IPS-18a (cell line): ENCODE results near the gene ZNF148.
"Not testable (repeated sequence)": the region's sequence is repeated elsewhere in the genome, so short reads cannot be mapped to it uniquely, and the experiment has no call there.

Source experiments
- H3K27ac ChIP-seq: one replicate; pipeline ENCODE4 v1.5.1; 2013; ENCODE audit warnings: low read length
- H3K27me3 ChIP-seq: one replicate; pipeline ENCODE4 v1.6.1; 2013; ENCODE audit warnings: mild to moderate bottlenecking, low read length; ENCODE audit not compliant: control insufficient read depth, insufficient read depth
- H3K36me3 ChIP-seq: one replicate; pipeline ENCODE4 v1.6.1; 2013; ENCODE audit warnings: low read depth, low read length; ENCODE audit not compliant: control insufficient read depth
- H3K4me1 ChIP-seq: one replicate; pipeline ENCODE4 v1.6.1; 2013; ENCODE audit warnings: low read depth, low read length; ENCODE audit not compliant: control insufficient read depth
- H3K4me3 ChIP-seq: one replicate; pipeline ENCODE4 v1.5.1; 2013; ENCODE audit warnings: low read length
- H3K9ac ChIP-seq: one replicate; pipeline ENCODE4 v1.6.1; 2013; ENCODE audit warnings: mild to moderate bottlenecking, low read length, moderate library complexity
- H3K9me3 ChIP-seq: one replicate; pipeline ENCODE4 v1.6.1; 2013; ENCODE audit warnings: low read depth, low read length; ENCODE audit not compliant: control insufficient read depth

Gene ZNF148, protein sequence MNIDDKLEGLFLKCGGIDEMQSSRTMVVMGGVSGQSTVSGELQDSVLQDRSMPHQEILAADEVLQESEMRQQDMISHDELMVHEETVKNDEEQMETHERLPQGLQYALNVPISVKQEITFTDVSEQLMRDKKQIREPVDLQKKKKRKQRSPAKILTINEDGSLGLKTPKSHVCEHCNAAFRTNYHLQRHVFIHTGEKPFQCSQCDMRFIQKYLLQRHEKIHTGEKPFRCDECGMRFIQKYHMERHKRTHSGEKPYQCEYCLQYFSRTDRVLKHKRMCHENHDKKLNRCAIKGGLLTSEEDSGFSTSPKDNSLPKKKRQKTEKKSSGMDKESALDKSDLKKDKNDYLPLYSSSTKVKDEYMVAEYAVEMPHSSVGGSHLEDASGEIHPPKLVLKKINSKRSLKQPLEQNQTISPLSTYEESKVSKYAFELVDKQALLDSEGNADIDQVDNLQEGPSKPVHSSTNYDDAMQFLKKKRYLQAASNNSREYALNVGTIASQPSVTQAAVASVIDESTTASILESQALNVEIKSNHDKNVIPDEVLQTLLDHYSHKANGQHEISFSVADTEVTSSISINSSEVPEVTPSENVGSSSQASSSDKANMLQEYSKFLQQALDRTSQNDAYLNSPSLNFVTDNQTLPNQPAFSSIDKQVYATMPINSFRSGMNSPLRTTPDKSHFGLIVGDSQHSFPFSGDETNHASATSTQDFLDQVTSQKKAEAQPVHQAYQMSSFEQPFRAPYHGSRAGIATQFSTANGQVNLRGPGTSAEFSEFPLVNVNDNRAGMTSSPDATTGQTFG

DNA sequence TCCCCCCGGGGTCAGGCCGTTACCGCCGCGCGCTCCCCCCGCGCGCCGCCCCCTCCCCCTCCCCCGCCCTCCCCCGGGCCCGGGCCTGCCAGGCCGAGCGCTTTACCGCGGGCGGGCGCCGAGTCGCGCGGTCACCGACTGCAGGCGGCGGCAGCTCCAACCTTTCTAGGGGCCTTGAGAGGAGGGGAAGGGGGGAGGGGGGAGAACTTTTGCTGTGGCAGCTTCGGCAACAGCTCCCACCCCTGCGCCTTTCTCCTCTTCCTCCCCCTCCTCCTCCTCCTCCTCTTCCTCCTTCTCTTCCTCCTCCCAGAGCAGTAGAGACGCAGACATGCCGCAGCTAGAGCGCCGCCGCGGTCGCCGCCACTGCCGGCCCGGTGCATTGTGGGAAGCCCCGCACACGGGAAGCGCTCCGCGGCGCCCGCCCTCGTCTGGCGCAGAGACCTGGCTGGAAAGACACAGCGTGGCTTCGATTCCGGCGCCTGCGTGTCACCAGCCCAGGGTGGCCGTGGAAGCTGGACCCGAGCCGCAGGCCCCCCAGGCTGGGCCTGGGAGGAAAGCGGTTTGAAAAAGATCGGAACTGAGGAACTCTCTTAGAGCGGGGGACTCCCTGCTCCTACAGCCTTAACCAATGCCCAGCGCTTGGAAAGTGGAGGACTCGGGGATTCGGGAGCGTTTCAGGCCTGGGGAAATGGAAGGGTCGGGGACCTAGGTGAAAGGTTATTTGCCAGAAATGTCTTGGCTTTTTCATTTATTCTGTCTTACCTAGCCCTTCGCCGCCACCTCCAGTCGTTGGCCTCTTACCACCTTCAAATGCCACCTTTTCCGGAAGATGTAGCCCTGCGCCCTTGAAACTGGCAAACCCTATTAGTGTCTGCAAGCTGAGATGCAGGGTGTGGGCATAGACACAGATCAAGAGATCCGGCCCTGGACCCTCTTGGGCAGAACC is at the start of gene ZNF148:
Gene ZNF148, minus strand, starts transcription at position 330 of the 946 bp plus-strand sequence. CDS start 61,685 bp downstream, outside the sequence.
- Histone ChIP-seq H3K27ac (peak within 1 kb of the TSS; percentile 59), H3K36me3 (no peaks in the 10 kb centered on the region), H3K9me3 (no peaks in the 10 kb centered on the region), H3K4me3 (peak within 1 kb of the TSS; percentile 84), H3K4me1 (peaks cover 11% of the 10 kb centered on the region), H3K27me3 (no peaks in the 10 kb centered on the region), H3K9ac (peak within 1 kb of the TSS; percentile 83)

DNA sequence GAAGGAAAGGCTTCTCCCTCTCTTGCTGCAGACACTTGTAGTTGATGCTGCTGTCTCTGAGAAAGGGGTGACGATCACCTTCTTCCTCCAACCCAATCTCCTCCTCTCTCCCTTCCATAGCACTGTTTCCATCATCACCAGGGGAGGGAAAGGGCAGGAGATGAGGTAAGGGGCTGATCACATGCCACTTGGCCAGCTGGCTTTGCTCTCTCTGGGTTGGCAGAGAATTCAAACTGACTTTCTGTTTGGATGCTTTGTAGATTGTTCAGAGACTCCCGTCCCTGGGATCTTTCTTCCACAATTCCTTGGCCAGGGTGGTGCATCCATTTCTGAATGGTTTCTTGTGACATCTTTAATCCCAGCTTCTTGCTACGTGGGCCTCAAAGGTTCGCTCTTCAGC is 43.2 kb upstream of the ZNF148 start:
- H3K36me3 ChIP-seq: no peaks in the 10 kb centered on the region
- no peak overlapping the region for H3K9ac ChIP-seq
- no peaks in the 10 kb centered on the region for H3K9me3 ChIP-seq
- H3K27me3 ChIP-seq: no peaks in the 10 kb centered on the region
- H3K27ac ChIP-seq: no peak overlapping the region
- H3K4me3 ChIP-seq: no peak overlapping the region
- no peaks in the 10 kb centered on the region for H3K4me1 ChIP-seq

DNA sequence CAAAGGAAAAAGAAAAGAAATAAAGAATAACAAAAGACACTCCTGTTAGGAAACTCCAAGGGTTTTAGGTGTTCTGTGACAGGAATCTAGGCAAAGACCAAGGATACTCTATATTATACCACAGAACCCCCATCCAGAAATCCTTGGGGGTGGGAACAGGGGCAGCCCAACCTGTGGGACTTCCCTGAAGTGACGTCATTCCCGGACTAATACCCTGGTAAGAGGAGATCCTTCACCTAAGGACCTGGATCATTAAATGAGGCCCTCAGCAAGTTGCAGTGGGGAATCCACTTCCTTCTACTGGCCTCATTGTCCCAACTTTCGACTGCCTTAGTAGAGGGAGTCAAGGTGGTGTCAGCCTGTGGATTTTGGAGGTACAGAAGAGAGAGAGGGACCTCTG is 41.1 kb upstream of the ZNF148 start:
- Histone ChIP-seq H3K4me1 (no peaks in the 10 kb centered on the region), H3K4me3 (no peak overlapping the region), H3K9ac (no peak overlapping the region), H3K27ac (no peak overlapping the region), H3K9me3 (no peaks in the 10 kb centered on the region), H3K27me3 (no peaks in the 10 kb centered on the region), H3K36me3 (no peaks in the 10 kb centered on the region)

DNA sequence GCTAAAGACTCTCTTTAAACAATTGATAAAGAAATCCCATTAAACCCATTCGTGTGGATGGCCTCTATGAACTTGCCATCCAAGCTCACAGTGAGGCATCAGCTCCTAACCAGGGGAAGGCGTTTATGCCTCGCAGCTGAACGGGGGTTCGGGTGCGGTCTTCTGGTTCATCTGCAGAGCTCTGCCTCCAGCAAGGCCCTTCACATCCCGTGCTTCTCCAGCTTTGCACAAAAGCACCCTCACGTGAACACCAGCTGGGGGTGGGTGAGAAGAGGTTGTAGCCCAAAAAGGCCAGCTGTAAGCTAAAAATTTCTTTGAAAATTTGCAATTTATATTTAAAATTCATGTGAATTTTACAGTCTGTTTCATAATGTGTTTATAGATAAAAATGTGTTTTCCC is 39.5 kb upstream of the ZNF148 start:
- H3K36me3 ChIP-seq: no peaks in the 10 kb centered on the region
- no peaks in the 10 kb centered on the region for H3K4me1 ChIP-seq
- H3K9me3 ChIP-seq: no peaks in the 10 kb centered on the region
- no peaks in the 10 kb centered on the region for H3K27me3 ChIP-seq
- no peak overlapping the region for H3K4me3 ChIP-seq
- H3K9ac ChIP-seq: no peak overlapping the region
- no peak overlapping the region for H3K27ac ChIP-seq

DNA sequence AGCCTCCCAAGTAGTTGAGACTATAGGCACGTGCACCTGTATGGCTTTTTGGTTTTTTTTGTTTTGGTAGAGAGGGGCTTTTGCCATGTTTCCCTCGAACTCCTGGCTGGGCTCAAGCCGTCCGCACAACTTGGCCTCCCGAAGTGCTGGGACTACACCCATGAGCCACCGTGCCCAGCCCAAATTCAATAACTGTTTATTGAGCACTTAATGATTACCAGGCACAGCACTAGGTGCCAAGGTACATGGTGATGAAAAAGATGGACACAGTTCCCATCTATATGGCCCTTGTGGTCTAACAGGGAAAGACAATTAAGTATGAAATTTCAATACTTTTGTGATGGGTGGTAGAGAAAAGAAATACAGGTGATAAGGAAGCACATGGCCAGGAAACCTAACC is 35.8 kb upstream of the ZNF148 start:
- Histone ChIP-seq H3K27me3 (no peaks in the 10 kb centered on the region), H3K36me3 (no peaks in the 10 kb centered on the region), H3K9me3 (no peaks in the 10 kb centered on the region), H3K4me1 (no peaks in the 10 kb centered on the region), H3K27ac (no peak overlapping the region), H3K4me3 (no peak overlapping the region), H3K9ac (no peak overlapping the region)

DNA sequence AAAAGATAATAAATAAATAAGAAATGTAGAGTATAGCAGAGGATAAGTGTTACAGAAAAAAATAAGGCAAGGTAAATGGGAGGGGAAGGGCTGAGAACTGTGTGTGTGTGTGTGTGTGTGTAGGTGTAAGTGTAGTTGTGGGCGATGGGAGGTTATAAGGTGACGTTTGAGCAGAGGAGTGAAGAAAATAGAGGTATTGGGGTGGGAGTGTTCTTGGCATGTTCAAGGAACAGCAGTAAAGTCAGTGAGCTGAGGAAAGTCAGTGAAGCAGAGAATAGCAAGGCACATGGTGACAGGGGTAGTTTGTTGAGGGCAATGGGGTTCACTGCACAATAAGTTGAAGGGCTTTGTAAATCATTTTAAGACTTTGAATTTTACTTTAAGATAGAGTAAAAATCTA is 30.9 kb upstream of the ZNF148 start:
- no peaks in the 10 kb centered on the region for H3K36me3 ChIP-seq
- no peaks in the 10 kb centered on the region for H3K27me3 ChIP-seq
- H3K4me3 ChIP-seq: no peak overlapping the region
- no peak overlapping the region for H3K27ac ChIP-seq
- H3K9ac ChIP-seq: no peak overlapping the region
- no peaks in the 10 kb centered on the region for H3K9me3 ChIP-seq
- H3K4me1 ChIP-seq: no peaks in the 10 kb centered on the region

DNA sequence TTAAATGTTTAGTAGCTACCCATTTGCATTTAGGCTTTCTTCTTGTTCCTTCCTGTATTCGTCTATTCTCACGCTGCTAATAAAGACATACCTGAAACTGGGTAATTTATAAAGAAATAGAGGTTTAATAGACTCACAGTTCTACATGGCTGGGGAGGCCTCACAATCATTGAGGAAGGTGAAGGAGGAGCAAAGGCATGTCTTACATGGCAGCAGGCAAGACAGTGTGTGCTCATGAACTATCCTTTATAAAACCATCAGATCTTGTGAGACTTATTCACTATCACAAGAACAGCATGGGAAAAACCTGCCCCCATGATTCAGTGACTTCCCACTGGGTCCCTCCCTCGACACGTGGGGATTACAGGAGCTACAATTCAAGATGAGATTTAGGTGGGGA is 30.4 kb upstream of the ZNF148 start:
- H3K4me3 ChIP-seq, H3K36me3 ChIP-seq, H3K27ac ChIP-seq, H3K27me3 ChIP-seq, H3K9ac ChIP-seq, H3K9me3 ChIP-seq, H3K4me1 ChIP-seq: not testable (repeated sequence)

DNA sequence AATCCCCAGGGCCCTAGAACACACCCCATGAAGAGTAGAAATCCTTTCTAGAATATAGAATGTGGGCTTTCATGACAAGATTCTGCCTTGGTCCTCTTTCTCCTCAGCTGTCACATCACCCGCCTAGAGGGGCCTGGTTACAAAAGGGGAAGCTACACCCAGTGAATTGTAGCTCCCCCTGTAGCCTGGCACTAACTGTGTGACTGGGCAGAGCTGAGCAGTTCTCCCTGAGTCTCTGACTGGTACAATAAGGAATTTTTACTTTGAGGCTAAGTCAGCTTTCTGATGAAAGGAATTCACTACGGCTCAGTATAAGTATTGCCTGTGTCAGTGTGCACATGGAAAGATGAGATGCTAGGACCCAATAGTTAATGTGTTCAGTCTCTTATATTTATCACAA is 28.7 kb upstream of the ZNF148 start:
- Histone ChIP-seq H3K27ac (no peak overlapping the region), H3K27me3 (no peaks in the 10 kb centered on the region), H3K9me3 (no peaks in the 10 kb centered on the region), H3K36me3 (no peaks in the 10 kb centered on the region), H3K4me1 (no peaks in the 10 kb centered on the region), H3K4me3 (no peak overlapping the region), H3K9ac (no peak overlapping the region)

DNA sequence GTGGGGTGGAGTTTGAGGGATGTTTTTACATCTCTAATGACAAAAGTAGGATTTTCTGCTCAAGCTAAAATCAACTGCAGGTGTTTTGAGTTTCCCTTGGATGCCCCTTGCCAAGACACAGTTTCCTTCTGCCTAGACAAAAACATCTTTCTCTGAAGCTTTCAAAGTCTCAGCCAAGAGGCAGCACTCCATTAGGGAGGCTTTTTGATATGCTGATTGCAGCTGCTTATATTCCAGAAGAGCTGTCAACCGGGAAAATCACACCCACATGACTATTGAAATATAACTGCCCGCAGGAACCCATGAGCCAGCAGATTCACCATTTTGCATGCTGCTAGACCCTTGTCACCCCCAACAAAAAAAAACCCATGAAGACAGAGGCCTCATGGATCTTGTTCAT is 27.5 kb upstream of the ZNF148 start:
- Histone ChIP-seq H3K36me3 (no peaks in the 10 kb centered on the region), H3K9me3 (no peaks in the 10 kb centered on the region), H3K4me3 (no peak overlapping the region), H3K27ac (no peak overlapping the region), H3K4me1 (no peaks in the 10 kb centered on the region), H3K27me3 (no peaks in the 10 kb centered on the region), H3K9ac (no peak overlapping the region)

DNA sequence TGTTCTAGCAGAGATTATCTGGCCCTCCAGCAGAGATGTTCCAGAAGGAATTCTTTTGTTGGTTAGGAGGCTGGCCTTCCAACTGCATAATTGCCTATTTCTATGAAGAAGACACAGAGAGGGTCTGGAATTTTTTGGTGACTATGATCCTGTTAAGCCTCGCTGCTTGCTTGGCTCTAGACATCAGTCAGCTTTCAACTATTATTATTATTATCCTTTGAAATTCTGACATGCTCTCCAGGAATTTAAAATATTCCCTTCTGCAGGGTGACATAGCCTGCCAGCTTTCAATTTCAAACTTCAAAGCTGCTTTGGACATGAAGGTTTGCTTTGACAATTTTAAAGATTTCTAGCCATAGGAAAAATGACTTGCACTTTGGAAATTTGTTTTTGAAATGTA is 26.3 kb upstream of the ZNF148 start:
- no peaks in the 10 kb centered on the region for H3K36me3 ChIP-seq
- H3K4me3 ChIP-seq: no peak overlapping the region
- no peaks in the 10 kb centered on the region for H3K9me3 ChIP-seq
- H3K27ac ChIP-seq: no peak overlapping the region
- H3K9ac ChIP-seq: no peak overlapping the region
- H3K4me1 ChIP-seq: no peaks in the 10 kb centered on the region
- H3K27me3 ChIP-seq: no peaks in the 10 kb centered on the region

DNA sequence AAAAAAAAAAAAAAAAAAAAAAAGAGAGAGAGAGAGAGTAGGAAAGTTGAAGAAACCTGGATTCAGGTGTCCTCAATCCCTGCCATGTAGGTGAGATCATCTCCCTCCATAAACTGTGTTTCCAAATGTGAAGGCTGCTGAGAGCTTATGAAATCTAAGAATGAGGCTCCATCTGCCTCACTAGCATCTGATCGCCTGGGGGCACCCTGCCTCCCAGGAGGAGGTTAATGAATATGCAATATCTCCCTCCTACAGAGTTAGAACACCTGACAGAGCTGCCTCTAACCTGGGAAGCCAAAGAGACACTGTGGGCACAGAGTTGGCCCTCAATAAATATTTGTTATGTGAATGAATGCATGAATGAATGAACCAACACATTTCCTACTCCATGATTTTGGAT is 23.8 kb upstream of the ZNF148 start:
- Histone ChIP-seq H3K4me1 (no peaks in the 10 kb centered on the region), H3K27me3 (no peaks in the 10 kb centered on the region), H3K27ac (no peak overlapping the region), H3K36me3 (no peaks in the 10 kb centered on the region), H3K9me3 (no peaks in the 10 kb centered on the region), H3K4me3 (no peak overlapping the region), H3K9ac (no peak overlapping the region)
